Measurements from ENCODE around the gene PTH2.
"Not testable (repeated sequence)": the region's sequence is repeated elsewhere in the genome, so short reads cannot be mapped to it uniquely, and the experiment has no call there.

The PTH2 gene

GRCh38 chr19:49448432-49448786 lies 25.2 kb upstream of the PTH2 start:
- DNase-seq (ENCODE audit: low read depth in 3 of 3): no peak

GRCh38 chr19:49447485-49448431 lies 24.5 kb upstream of the PTH2 start:
- DNase-seq (ENCODE audit: low read depth in 3 of 3): peak in 1 of 3 experiments; percentile 39

- DNase-seq (ENCODE audit: low read depth in 3 of 3): no peak
Measured at GRCh38 chr19:49445997-49446396, 22.8 kb upstream of the PTH2 start.

GRCh38 chr19:49444100-49444700 lies 21.0 kb upstream of the PTH2 start:
- not testable (repeated sequence) for DNase-seq (ENCODE audit: low read depth in 3 of 3)

GRCh38 chr19:49443366-49444099 lies 20.3 kb upstream of the PTH2 start:
- peak; percentile 85 to 93 (median 90) for DNase-seq (ENCODE audit: low read depth in 3 of 3)

GRCh38 chr19:49442771-49443365 lies 19.6 kb upstream of the PTH2 start:
- peak in 2 of 3 experiments; percentile 13 to 67 for DNase-seq (ENCODE audit: low read depth in 3 of 3)

- peak in 1 of 3 experiments; percentile 19 for DNase-seq (ENCODE audit: low read depth in 3 of 3)
Measured at GRCh38 chr19:49442354-49442753, 19.1 kb upstream of the PTH2 start.

- DNase-seq (ENCODE audit: low read depth in 3 of 3): no peak
Measured at GRCh38 chr19:49441960-49442350, 18.7 kb upstream of the PTH2 start.

GRCh38 chr19:49441210-49441959 lies 18.1 kb upstream of the PTH2 start, which contains the start of gene SLC17A7:
SLC17A7 (minus strand) TSS chr19:49441527; CDS start chr19:49441379, 148 bp downstream.
- DNase-seq (ENCODE audit: low read depth in 3 of 3): peak in 1 of 3 experiments; percentile 35

GRCh38 chr19:49440439-49441209 lies 17.4 kb upstream of the PTH2 start:
- DNase-seq (ENCODE audit: low read depth in 3 of 3): no peak

GRCh38 chr19:49439836-49440235 lies 16.6 kb upstream of the PTH2 start:
- DNase-seq (ENCODE audit: low read depth in 3 of 3): no peak

GRCh38 chr19:49438261-49438660 lies 15.0 kb upstream of the PTH2 start:
- DNase-seq (ENCODE audit: low read depth in 3 of 3): no peak

- DNase-seq (ENCODE audit: low read depth in 3 of 3): no peak
Measured at GRCh38 chr19:49437231-49437630, 14.0 kb upstream of the PTH2 start.

- peak in 2 of 3 experiments; percentile 38 to 67 for DNase-seq (ENCODE audit: low read depth in 3 of 3)
Measured at GRCh38 chr19:49436381-49437017, 13.3 kb upstream of the PTH2 start.

GRCh38 chr19:49435670-49436069 lies 12.4 kb upstream of the PTH2 start:
- no peak for DNase-seq (ENCODE audit: low read depth in 3 of 3)

GRCh38 chr19:49434907-49435583 lies 11.8 kb upstream of the PTH2 start:
- DNase-seq (ENCODE audit: low read depth in 3 of 3): no peak

- no peak for DNase-seq (ENCODE audit: low read depth in 3 of 3)
Measured at GRCh38 chr19:49433240-49433901, 10.1 kb upstream of the PTH2 start.

Data from stimulated activated CD4-positive, alpha-beta T cell treated with anti-CD3 and anti-CD28 coated beads, TNF-alpha, amount 100 ng/mL, for 24 hours (primary cell).